EH (cell line): ENCODE data around the gene EMC1.
"Not testable (repeated sequence)": the region's sequence is repeated elsewhere in the genome, so short reads cannot be mapped to it uniquely, and the experiment has no call there.

Source experiments
- DNase-seq: peaks from one replicate; pipeline ENCODE4 v3.0.0-alpha.2; 2015; ENCODE audit warnings: low read depth

Gene EMC1

DNA sequence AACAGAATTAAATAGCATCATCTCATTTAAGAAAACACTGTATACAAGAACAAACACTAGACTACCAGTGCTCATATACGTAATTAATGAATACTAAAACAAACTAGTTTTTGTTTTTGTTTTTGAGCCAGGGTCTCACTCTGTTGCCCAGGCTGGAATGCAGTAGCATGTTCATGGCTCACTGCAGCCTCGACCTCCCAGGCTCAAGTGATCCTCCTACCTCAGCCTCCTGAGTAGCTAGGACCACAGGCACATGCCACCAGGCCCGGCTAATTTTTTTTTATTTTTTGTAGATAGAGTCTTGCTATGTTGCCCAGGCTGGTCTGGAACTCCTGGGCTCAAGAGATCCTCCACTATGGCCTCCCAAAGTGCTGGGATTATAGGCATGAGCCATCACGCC, 34.7 kb downstream of the EMC1 start:
- DNase-seq, result not testable (repeated sequence)

DNA sequence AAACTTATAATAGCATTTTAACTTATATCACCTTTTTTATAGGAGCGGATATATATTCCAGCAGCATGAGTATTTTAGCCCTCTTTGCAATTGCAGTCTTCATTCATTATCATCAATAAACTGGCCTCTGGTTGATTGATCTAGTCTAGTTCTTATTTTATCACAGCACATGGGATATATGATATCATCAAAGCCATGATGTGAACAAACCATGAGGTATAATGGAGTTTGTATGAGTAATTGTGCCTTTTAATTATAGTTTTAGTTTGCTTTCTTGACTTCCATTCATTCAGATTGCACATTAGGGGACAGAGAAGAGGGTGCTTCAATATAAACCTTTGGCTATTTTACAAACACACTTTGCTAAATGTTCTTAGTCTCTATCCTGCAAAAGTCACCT, 37.7 kb downstream of the EMC1 start:
- DNase-seq, result no peak

DNA sequence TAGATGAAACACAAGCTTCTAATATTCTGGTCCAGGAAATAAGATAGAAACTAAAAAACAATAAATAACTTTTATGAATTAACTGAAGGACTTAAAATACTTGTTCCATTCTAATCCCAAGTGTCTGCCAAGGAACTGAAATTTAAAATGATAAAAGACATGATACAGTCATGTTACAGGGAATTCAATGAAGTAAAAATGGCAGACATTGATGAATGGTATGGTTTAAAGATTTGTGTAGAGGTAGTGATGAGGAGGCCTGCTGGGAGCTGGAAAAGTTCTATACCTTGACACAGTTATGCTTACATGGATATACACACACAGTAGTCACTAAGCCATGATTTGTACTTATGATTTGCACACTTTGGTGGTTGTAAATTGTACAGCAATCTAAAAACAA, 39.2 kb downstream of the EMC1 start:
- DNase-seq, result no peak

DNA sequence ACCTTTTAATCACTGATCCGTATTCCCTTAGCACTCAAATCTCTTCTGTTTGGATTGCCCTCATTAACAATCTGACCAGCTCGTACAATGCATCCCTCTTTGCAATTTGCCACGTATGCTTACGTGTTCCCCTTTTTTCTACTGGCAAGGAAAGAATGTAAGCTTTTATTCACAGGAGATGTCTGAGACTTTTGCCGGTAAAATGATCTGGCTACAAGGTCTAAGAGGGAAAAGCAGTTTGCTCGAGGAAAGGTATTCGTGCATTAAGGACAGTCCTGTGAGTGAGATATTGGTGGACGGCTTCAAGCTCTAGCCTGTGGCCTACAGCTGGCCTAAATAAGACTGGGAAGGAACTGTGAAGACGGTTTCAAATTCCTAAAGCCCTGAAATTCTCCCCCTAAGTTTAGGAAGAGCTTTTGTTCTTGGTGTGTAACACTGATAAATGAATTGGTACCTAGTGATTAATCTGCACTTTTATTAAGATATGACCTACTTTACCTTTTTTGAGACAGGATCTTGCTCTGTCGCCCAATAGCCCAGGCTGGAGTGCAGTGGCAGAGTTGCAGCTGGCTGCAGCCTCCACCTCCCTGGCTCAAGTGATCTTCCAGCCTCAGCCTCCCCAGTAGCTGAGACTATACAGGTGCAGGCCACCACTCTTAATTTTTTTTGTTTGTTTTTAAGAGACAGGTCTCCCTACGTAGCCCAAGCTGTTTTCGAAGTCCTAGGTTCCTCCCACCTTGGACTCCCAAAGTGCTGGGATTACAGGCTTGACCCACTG, 40.4 kb downstream of the EMC1 start:
- DNase-seq, result peak; percentile 37

DNA sequence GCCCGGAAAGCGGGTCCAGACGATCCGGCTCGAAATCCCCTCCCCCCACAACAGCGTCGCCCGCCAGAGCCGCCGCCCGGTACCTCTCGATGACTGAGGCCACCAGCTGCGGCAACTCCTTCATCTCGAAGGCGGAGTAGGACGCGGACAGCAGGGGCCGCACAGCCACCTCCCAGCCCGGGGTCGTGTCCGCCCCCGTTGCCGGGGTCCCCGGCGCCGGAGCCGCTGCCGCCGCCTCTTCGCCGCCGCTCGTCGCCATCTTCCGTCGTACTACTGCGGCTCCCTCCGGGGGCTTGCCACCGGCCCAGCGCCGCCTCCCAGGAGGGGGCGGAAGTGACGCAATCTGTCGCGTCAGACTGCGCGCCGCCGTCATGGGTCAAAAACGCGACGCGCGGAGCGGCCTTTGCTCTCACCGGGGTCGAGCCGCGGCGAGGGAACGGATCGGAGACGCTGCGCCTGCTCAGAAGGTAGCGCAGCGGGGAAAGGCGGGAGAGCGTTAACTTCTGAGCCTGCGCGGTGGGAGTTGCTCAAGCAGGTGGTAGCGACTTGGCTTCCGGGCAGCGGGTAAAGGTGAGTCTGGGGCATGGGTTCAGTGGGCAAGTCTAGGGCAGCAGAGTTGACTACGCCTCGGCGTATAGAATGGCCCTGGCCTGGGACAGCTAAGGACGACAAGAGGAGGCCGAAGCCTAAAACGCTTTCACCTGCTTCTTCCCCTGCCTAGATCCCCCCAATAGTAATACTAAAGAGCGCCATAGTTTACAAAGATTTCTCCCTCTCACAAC, 41.1 kb downstream of the EMC1 start, which contains the start of gene UBR4:
Gene UBR4, minus strand, starts transcription at position 277 of the 782 bp plus-strand sequence. Its CDS starts 18 bp downstream, at position 259.
- DNase-seq, result peak; percentile 93

DNA sequence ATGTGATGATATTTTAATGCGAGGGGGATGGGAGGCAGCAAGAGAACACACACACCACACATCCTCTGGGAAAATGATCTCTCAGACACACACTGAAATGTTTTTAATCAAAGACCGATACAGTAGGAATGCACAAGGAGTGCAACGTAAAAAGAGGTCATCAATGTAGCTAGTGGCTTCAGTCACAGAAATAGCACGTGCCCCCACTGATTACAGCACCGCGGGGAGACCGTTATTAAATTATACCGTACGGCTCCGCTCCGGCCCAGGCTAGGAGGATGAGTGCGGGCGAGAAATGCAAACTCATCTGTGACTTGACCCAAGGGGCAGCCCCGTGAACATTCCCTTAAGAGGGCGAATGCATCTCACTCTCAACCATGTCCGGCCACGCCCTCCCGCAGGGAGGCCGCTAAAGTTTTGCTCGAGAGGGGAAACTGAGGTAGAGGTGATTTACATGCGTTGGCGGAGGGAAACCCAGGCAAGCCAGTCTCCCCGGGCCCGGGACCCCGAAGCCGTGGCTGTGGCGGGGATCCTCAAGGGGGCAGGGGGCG, 41.8 kb downstream of the EMC1 start:
- DNase-seq, result peak; percentile 65

DNA sequence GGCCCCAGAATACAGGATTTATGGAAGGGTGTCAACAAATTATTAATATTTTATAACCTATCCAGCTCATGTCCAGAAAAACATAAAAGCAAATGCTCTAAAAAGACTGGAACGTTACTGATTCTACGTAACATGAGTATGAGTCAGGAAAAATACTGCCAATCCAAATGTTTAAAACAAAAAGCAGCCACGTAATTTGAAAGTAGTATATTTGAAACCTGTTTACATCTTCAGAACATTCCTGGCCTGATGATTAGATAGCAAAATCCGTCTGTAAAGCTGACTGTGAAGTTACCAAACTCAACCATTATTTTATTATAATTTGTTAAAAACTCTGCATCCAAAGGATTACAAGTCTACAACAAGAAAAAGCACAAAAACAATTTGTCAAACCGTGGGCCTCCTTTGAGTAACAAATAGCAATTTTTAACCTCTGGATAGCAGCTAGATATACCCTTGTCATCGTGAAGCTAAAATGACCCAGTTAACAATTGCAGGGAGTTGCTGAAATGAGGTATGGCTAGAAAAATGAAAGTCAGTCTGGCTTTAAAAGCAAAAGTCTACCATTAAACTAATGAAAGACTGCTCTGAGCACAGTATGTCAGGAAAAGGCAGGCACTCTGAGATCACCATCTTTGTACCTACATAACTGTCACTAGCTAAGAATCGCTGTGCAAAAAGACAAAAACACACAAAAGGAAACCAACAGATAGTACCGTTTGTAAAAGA, 42.5 kb downstream of the EMC1 start:
- DNase-seq, result peak; percentile 78

DNA sequence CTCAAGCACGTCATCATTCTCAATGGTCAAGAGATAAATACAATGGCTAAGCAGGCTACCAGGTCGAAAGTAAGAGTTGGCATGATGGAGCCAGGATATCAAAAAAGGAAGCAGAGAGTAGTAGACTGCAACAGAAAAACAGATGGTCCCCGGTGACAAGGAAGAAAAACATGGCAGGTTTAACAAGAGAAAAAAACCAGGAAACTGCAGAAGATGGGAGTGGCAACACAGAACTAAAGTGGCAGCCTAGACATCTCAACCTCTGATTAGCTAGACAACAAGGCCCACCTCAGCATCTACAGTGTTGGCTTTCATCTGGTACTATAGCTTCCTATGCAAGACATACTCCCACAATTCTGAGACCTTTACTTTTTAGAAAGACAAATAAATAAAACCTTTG, 44.4 kb downstream of the EMC1 start:
- DNase-seq, result no peak

DNA sequence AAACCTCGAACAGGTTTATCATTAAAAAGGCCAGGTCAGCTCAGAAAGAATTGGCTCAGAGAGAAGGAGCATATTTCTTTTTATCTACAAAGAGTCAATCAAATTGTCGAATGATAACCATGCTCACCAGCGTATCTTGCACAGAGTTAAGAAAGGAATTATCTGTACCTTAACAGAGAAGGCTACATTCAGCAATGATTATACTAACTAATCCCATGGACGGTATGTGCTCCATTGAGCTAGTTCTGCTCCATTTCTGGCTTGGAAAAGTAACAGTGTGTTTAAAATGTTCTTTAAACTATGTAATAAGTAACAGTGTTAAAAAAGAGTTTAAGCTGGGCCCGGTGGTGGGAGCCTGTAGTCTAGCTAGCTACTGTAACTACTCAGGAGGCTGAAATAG, 45.5 kb downstream of the EMC1 start:
- DNase-seq, result no peak

DNA sequence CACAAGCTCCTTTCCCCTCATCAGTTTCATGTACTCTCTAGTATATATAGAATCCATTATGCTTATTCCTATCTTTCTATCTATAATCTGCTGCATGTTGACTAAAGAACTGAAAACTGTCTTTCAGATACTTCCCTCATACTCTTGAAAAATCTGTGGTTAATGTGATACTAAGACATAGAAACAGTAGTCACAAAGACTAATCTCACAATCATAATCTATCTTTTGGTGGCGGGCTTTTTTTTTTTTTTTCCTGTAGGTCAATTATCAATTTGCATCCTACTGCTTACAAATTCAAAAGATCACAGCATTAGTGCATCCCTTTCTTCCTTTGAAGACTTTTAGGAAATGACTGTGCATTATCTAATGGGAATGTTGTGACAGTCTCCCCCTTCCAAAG, 45.9 kb downstream of the EMC1 start:
- DNase-seq, result no peak

DNA sequence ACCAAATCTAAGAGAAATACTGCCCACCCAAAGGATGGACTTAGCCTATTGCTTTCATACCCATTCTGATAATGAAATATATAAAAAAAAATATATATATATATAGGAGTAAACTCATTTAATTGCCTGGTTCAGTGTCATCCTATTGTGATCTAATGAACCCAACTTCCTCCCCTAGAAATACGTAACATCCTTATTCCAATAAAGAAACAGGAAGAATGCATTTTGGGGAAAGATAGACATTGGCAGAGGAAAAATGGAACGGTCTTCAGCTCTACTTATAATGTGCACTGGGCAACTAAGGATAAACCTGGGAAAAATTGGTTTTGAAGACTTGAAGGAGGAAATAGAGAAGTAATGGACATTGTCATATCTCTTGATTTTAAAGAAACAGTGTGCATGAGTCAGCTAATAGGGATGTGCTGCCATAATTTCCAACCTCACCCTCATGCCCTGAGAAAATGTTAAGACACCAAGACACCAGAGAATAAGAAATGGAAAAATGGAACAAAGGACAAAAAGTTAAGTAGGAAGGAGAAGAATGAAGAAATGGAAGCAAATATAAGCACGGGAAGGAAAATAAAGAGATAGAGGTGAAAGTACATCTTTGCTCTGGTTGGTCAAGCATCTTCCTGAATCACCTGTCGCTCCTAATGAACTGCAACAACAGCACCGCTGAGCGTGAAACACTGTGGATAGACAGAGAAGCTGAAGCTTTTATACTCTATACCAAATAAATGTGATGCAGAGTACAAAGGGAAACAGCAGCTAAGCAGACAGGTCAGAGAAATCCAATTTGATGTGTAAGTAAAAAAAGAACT, 46.7 kb downstream of the EMC1 start:
- DNase-seq, result peak; percentile 63

DNA sequence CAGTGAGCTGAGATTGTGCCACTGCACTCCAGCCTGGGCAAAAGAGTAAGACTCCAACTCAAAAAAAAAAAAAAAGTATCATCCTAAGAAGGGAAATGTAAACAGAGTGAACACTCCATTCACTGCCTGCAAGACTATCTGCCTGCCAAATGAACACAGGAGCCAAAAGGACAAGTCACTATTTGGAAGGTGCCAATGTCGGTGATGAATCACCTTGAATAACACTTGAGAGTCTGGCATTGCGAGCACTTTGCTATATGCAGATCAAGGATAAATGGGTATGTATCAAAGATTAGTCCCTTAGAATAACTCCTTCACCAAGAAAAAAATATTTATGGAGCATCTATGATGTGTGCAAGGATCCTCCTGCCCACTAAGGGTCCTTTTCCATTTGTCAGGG, 47.9 kb downstream of the EMC1 start:
- DNase-seq, result peak; percentile 68

DNA sequence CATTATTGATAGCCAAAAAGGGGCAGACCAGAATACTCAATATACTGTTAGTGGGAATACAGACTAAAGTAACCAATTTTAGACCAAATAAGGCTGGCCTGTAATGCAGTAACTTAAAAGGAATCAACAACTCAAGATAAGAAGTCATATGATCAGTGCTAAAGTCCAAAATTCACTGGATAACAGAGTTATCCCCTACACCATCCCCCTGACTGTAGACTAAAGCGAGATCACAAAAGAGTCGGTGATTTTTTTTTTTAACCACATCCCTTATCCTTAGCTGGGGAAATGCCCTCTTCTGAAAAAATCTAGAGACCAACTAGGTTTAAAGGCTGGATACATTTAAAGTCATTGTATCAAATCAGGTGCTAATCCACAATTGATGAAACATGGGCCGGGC, 48.9 kb downstream of the EMC1 start:
- DNase-seq, result no peak

DNA sequence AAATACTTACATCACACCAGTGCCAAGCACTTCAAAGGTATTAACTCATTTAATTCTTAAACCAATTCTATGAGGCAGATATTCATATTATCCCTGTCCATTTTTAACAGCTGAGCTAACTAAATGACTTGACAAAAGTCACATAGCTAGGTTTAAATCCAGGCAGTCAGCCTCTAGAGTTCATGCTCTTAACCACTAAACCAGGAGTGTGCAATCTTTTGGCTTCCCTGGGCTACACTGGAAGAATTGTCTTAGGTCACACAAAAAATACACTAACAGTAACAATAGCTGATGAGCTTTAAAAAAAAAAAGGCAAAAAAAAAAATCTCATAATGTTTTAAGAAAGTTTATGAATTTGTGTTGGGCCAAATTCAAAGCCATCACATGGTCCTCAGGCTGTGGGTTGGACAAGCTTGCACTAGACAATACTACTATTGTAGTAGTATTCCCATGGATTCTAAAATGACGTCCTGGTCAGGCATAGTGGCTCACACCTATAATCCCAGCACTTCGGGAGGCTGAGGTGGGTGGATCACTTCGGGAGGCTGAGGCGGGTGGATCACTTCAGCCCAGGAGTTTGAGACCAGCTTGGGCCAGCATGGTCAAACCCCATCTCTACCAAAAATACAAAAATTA, 51.2 kb downstream of the EMC1 start:
- DNase-seq, result no peak

DNA sequence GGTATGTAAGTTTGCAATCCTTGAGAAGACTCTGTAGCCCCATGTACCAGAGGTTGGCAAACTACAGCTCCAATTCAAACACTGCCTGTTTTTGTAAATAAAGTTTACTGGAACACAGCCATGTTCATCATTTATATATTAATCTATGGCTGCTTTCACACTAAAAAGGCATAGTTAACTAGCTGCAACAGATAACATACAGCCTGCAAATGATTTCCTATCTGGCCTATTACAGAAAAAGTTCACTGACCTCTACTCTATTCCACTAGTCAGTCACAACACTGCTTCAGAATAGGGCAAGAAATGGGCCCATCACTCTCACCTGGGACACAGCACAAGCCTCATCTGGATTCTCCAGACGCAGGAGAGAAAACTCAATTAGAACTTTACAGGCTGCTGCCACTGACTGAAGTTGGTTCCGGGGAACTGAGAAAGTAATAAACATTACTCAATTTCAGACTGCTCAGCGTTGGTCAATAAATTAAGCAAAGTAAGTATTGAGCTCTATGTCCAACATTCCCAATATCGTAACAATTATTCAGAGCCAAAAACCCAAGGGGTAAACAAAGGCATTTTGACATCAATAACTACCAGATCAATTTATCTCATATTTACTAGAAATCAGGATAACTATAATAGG, 51.9 kb downstream of the EMC1 start:
- no peak for DNase-seq

DNA sequence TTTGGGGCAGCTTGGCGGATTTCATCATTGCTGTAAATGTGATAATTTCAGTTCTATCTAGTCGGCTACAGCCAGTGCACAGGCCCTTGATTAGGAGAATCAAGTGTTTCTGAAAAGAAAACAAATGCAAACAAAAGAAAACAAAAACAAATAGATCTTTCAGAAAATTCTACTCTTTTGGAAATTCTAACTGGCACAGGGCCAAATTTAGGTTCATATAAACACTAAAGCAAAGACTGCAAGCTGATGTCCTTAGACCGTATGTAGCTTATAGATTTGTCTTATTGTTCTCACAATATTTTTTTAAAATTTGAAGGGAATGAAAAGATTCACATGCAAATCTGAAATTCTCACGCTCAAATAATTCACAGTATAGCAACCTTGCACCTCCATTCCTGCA, 52.5 kb downstream of the EMC1 start:
- DNase-seq, result no peak

DNA sequence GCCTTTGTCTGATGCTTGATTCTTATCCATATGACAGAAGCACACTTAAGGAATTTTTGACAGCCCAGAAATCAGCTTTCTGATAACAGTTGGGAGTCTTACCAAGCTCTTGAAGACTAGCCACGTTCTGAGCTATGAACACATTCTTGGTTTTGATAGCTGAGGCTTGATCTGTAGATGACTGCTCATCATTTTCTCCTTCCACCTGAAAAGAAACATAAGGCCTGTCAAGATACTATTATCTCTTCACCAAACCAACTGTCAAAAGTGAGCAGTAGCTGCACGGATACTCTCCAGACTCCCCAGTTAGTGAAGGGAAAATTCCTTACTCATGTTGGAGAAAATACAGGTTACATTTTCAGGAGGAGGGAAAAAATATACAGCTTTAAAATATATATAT, 53.5 kb downstream of the EMC1 start:
- no peak for DNase-seq

DNA sequence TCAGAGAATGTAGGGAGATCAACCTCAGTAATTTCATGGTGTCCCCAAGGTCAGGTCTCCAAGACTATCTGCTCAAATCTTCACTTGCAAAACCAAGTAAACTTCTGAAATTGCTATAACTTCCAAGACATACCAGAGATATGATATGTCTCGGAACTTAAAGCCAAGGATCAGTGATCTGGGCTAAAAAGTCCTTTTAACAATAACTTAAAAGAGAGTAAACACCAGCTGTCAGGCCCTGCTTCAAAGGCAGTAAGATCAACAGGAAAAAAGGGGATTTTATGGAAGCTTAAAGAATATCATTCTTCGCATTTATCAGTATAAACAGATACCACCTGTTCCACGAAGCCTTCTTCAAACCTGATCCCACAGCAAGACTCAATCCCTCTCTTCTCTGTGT, 55.0 kb downstream of the EMC1 start:
- no peak for DNase-seq

DNA sequence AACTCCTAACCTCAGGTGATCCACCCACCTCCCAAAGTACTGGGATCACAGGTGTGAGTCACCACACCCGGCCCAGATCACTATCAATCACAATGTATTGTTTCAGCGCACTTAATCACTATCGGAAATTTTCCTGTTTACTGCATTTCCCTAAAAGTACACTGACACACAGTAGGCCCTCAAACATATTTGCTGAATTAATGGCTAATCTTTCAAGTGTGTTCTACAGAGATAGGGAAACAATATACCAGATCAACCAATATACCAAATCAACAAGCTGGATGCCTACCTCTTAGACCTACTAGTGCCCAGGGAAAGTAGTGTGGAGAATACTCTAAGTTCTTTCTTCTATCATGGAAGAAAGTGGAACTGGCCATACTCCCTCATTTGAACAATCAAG, 58.3 kb downstream of the EMC1 start:
- DNase-seq, result no peak

DNA sequence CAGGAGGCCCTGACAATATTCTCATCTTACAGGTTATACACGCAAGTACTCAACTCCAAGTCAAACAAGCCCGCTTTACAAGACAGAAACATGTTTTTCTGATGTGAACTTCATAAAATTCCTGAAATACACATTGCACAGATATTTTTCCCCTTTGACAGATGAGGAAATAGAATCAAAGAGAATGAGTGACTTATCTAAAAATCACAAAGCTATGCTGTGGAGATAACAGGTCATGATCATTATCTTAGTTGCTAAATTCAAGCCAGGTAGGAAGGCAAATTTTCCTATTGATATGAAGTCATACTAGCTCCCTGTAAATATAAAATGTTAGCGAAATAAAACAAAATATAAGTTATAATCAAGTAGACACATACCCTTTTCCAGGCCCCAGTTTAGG, 59.5 kb downstream of the EMC1 start:
- DNase-seq, result no peak

DNA sequence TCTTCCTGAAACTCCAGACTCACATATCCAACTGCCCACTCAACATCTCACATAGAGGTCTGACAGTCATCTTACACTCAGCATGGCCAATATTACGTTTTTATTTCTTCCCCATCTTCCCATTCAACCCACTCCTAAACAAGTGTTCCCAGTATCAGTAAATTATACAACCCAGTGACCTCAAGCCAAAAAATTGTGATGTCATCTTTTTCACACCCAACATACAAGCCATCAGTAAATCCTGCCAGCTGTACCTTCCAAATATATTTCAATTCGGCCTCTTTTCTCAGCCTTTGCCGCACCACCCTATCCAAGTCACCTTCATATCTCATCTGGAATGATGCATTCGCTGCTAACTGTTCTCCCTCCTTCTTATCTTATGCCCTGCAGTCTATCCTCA, 60.9 kb downstream of the EMC1 start:
- DNase-seq, result no peak
